CD14-positive monocyte (primary cell): ENCODE measurements around the gene UACA. TPM values are rescaled to one million over a fixed set of nuclear protein-coding genes. Genes with fewer than 3 reads are reported as not detected.

Source experiments
- DNase-seq, 3 donors: peaks; one replicate each; pipeline ENCODE4 v3.0.0-alpha.2; 2011 to 2022
- H2AFZ ChIP-seq: 2 replicates; pipeline ENCODE4 v1.6.0; 2012; ENCODE audit warnings: mild to moderate bottlenecking, low read depth, low read length, inconsistent platforms; ENCODE audit not compliant: insufficient read depth, poor library complexity, severe bottlenecking
- H3K27ac ChIP-seq, 2 donors: 1 replicate in 1 of 2; 2 replicates in 1 of 2; pipeline ENCODE4 v1.5.1; 2012 to 2013; ENCODE audit warnings: low read length in 2 of 2, control low read depth in 1 of 2, inconsistent platforms in 1 of 2, low read depth in 1 of 2, mild to moderate bottlenecking in 1 of 2
- H3K27me3 ChIP-seq, 2 donors: one replicate each; pipeline versions ENCODE4 v1.6.0 to v1.6.1; 2011 to 2013; ENCODE audit warnings: low read length in 2 of 2; ENCODE audit not compliant: control insufficient read depth in 2 of 2, insufficient read depth in 2 of 2
- H3K36me3 ChIP-seq, 2 donors: replicated peaks in 1 of 2; 1 replicate in 1 of 2; 2 replicates in 1 of 2; pipeline versions ENCODE4 v1.5.1 to v1.6.1; 2012 to 2013; ENCODE audit warnings: low read length in 2 of 2, control low read depth in 1 of 2, inconsistent platforms in 1 of 2, mild to moderate bottlenecking in 1 of 2; ENCODE audit not compliant: insufficient read depth in 2 of 2, control insufficient read depth in 1 of 2
- H3K4me1 ChIP-seq, 2 donors: 1 replicate in 1 of 2; 2 replicates in 1 of 2; pipeline versions ENCODE4 v1.5.1 to v1.6.1; 2012 to 2013; ENCODE audit warnings: low read length in 2 of 2, control low read depth in 1 of 2, inconsistent platforms in 1 of 2, mild to moderate bottlenecking in 1 of 2, moderate library complexity in 1 of 2; ENCODE audit not compliant: insufficient read depth in 2 of 2, control insufficient read depth in 1 of 2
- H3K4me2 ChIP-seq: replicated peaks from 2 replicates; pipeline ENCODE3; 2012; ENCODE audit warnings: low read length, moderate library complexity, mild to moderate bottlenecking; ENCODE audit not compliant: poor library complexity, severe bottlenecking; ENCODE audit errors: extremely low read depth
- H3K4me3 ChIP-seq, 3 experiments: fragments of 200-600 bp in 1 of 3; sonication (generic) in 1 of 3; replicated peaks in 1 of 3; 1 replicate in 2 of 3; 2 replicates in 1 of 3; pipeline ENCODE4 v1.5.1; 2011 to 2013; ENCODE audit warnings: low read length in 3 of 3, mild to moderate bottlenecking in 3 of 3, control low read depth in 2 of 3, low read depth in 2 of 3, inconsistent platforms in 1 of 3, moderate library complexity in 1 of 3
- H3K79me2 ChIP-seq: 2 replicates; pipeline ENCODE4 v1.6.0; 2012; ENCODE audit warnings: mild to moderate bottlenecking, control low read depth, inconsistent platforms, low read length, moderate library complexity; ENCODE audit not compliant: insufficient read depth
- H3K9ac ChIP-seq: 2 replicates; pipeline ENCODE4 v1.6.0; 2017; ENCODE audit warnings: low read length, mild to moderate bottlenecking; ENCODE audit not compliant: insufficient read depth, poor library complexity, severe bottlenecking
- H3K9me3 ChIP-seq, 2 donors: replicated peaks in 1 of 2; 1 replicate in 1 of 2; 2 replicates in 1 of 2; pipeline versions ENCODE4 v1.5.1 to v1.6.1; 2012 to 2013; ENCODE audit warnings: low read length in 2 of 2, control low read depth in 1 of 2; ENCODE audit not compliant: control insufficient read depth in 1 of 2, insufficient read depth in 1 of 2
- H4K20me1 ChIP-seq: 2 replicates; pipeline ENCODE4 v1.6.0; 2012; ENCODE audit warnings: mild to moderate bottlenecking, low read length, control low read depth, moderate library complexity; ENCODE audit not compliant: insufficient read depth
- H3K27ac Mint-ChIP-seq, 7 donors: one replicate each; pipeline ENCODE4 v1.8.0; 2020; ENCODE audit warnings: mild to moderate bottlenecking in 7 of 7, mixed read lengths in 7 of 7, moderate library complexity in 6 of 7, inconsistent platforms in 2 of 7
- H3K27me3 Mint-ChIP-seq, 3 donors: one replicate each; pipeline ENCODE4 v1.8.0; 2021 to 2022; ENCODE audit warnings: low read depth in 3 of 3, mild to moderate bottlenecking in 3 of 3, mixed read lengths in 3 of 3, moderate library complexity in 3 of 3, inconsistent platforms in 1 of 3
- H3K36me3 Mint-ChIP-seq, 2 donors: one replicate each; pipeline ENCODE4 v1.8.0; 2020; ENCODE audit warnings: mixed read lengths in 2 of 2, inconsistent platforms in 1 of 2, mild to moderate bottlenecking in 1 of 2
- H3K4me1 Mint-ChIP-seq: one replicate; pipeline ENCODE4 v1.8.0; 2020; ENCODE audit warnings: mild to moderate bottlenecking, mixed read lengths
- H3K4me3 Mint-ChIP-seq, 2 donors: one replicate each; pipeline ENCODE4 v1.8.0; 2020; ENCODE audit warnings: mild to moderate bottlenecking in 2 of 2, mixed read lengths in 2 of 2, moderate library complexity in 1 of 2
- H3K9me3 Mint-ChIP-seq, 7 donors: one replicate each; pipeline ENCODE4 v1.8.0; 2020 to 2022; ENCODE audit warnings: mixed read lengths in 7 of 7, mild to moderate bottlenecking in 6 of 7, moderate library complexity in 6 of 7, inconsistent platforms in 2 of 7
- WGBS: methylation state at CpG from one replicate; pipeline ENCODE4 v1.1.5; 2013; ENCODE audit warnings: missing lambda C conversion rate; ENCODE audit not compliant: insufficient coverage; 5-methylcytosine and 5-hydroxymethylcytosine counted together
- intact Hi-C, 2 donors: fragments of 100-400 bp; cut with micrococcal nuclease; formaldehyde crosslinking; loops; one replicate each; pipeline versions ENCODE4 v1.15.0 to v1.15.1; 2023
- polyA plus RNA-seq, 3 donors: library from polyadenylated mRNA; depleted of rRNA in 1 of 3; unstranded in 2 of 3; stranded (reverse) in 1 of 3; fragments of 300-500 nt in 2 of 3; fragments of >200 nt in 1 of 3; fragmentation: Illumina TruSeq in 2 of 3; gene quantifications; 1 replicate in 2 of 3; 2 replicates in 1 of 3; pipeline ENCODE4 v1.2.3, GENCODE V29; 2012 to 2021
- TF ChIP-seq, protein P1 (sequence below): fragments of 200-600 bp; IDR thresholded peaks from one replicate; pipeline ENCODE4 v1.8.0; 2022; ENCODE audit warnings: antibody characterized with exemption, mild to moderate bottlenecking

UACA gene
- polyA plus RNA-seq, 3 donors: 1.7 to 3.1 (median 2.4) TPM

- Mint-ChIP-seq H3K4me1 (no peaks in the 10 kb centered on the region), H3K27ac (peak overlapping the region in 1 of 7 donors; percentile 26)
Observed at GRCh38 chr15:70647396-70647795, 116.0 kb downstream of the UACA start.

GRCh38 chr15:70646169-70646568 is 117.2 kb downstream of the UACA start:
- no peak overlapping the region for H3K4me3 ChIP-seq
- Mint-ChIP-seq H3K27me3 (peaks cover 4 to 16% (median 4%) of the 10 kb centered on the region in 3 donors), H3K36me3 (no peaks in the 10 kb centered on the region), H3K27ac (no peak overlapping the region), H3K9me3 (no peaks in the 10 kb centered on the region), H3K4me1 (no peaks in the 10 kb centered on the region), H3K4me3 (no peak overlapping the region)
- H3K4me1 ChIP-seq: no peaks in the 10 kb centered on the region
- no peaks in the 10 kb centered on the region for H3K36me3 ChIP-seq
- H3K27me3 ChIP-seq: no peaks in the 10 kb centered on the region
- H3K9me3 ChIP-seq: no peaks in the 10 kb centered on the region
- no peak overlapping the region for H3K27ac ChIP-seq
- intact Hi-C loops: no loop called here
- 100% methylated on average over 1 of the region's 1 CpG for WGBS
- TF ChIP-seq, protein P1, sequence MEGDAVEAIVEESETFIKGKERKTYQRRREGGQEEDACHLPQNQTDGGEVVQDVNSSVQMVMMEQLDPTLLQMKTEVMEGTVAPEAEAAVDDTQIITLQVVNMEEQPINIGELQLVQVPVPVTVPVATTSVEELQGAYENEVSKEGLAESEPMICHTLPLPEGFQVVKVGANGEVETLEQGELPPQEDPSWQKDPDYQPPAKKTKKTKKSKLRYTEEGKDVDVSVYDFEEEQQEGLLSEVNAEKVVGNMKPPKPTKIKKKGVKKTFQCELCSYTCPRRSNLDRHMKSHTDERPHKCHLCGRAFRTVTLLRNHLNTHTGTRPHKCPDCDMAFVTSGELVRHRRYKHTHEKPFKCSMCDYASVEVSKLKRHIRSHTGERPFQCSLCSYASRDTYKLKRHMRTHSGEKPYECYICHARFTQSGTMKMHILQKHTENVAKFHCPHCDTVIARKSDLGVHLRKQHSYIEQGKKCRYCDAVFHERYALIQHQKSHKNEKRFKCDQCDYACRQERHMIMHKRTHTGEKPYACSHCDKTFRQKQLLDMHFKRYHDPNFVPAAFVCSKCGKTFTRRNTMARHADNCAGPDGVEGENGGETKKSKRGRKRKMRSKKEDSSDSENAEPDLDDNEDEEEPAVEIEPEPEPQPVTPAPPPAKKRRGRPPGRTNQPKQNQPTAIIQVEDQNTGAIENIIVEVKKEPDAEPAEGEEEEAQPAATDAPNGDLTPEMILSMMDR: no peak
- DNase-seq: no peak
- H3K9ac ChIP-seq: no peak overlapping the region
- no peaks in the 10 kb centered on the region for H4K20me1 ChIP-seq
- no peak overlapping the region for H2AFZ ChIP-seq
- H3K79me2 ChIP-seq: no peaks in the 10 kb centered on the region
- no peak overlapping the region for H3K4me2 ChIP-seq

More at GRCh38 chr15:70647396-70647795, 116.0 kb downstream of the UACA start:
- H3K9me3 ChIP-seq: no peaks in the 10 kb centered on the region
- no peaks in the 10 kb centered on the region for H3K4me1 ChIP-seq
- DNase-seq: no peak
- H3K9me3 Mint-ChIP-seq: no peaks in the 10 kb centered on the region
- intact Hi-C loops: no loop called here
- H2AFZ ChIP-seq: no peak overlapping the region
- H3K79me2 ChIP-seq: no peaks in the 10 kb centered on the region
- H3K4me2 ChIP-seq: no peak overlapping the region
- H3K36me3 Mint-ChIP-seq: no peaks in the 10 kb centered on the region
- WGBS: no CpG with 5 or more reads among the region's 1 CpG
- no peaks in the 10 kb centered on the region for H3K27me3 ChIP-seq
- no peak overlapping the region for H3K27ac ChIP-seq
- H3K4me3 Mint-ChIP-seq: no peak overlapping the region
- peaks cover 3 to 11% (median 4%) of the 10 kb centered on the region in 3 donors for H3K27me3 Mint-ChIP-seq
- no peaks in the 10 kb centered on the region for H3K36me3 ChIP-seq
- no peak overlapping the region for H3K9ac ChIP-seq
- H3K4me3 ChIP-seq: no peak overlapping the region
- TF ChIP-seq, protein P1: no peak
- no peaks in the 10 kb centered on the region for H4K20me1 ChIP-seq
